ENCODE measurements around the gene ENPP5.

- TF ChIP-seq YY1 (IDR thresholded peaks at IDR 0.05; ENCODE audit: insufficient read depth, insufficient read length) (no peak), ZNF274 (IDR thresholded peaks at IDR 0.05; ENCODE audit: low read depth, low read length) (no peak), SUZ12 (IDR thresholded peaks at IDR 0.05; ENCODE audit: extremely low read depth, insufficient read depth, insufficient read length) (no peak)
Observed at GRCh38 chr6:46160102-46160501, 10.7 kb downstream of the ENPP5 start.

Measured in NT2/D1 (cell line).